Stomach (tissue), 4 donors: ENCODE measurements around the gene AP3D1.
"Not testable (repeated sequence)": the region's sequence is repeated elsewhere in the genome, so short reads cannot be mapped to it uniquely, and the experiment has no call there.

Experiments used
- CTCF ChIP-seq, 7 experiments: fragments of 450-650 bp in 4 of 7; fragments of 200-600 bp in 3 of 7; sonication (generic) in 3 of 7; IDR thresholded peaks; one replicate each; pipeline ENCODE4 v1.5.1; 2016 to 2019; ENCODE audit warnings: antibody characterized with exemption in 7 of 7, control low read depth in 2 of 7, mild to moderate bottlenecking in 1 of 7
- EP300 ChIP-seq: sonication (generic); formaldehyde crosslinking; IDR thresholded peaks from one replicate; pipeline ENCODE4 v1.6.1; 2017; ENCODE audit warnings: antibody characterized with exemption
- POLR2A ChIP-seq, 4 donors: fragments of 450-650 bp; IDR thresholded peaks; one replicate each; pipeline ENCODE4 v1.6.1; 2016; ENCODE audit warnings: antibody characterized with exemption in 4 of 4, control low read depth in 2 of 4, mild to moderate bottlenecking in 1 of 4, moderate library complexity in 1 of 4
- POLR2AphosphoS5 ChIP-seq, 3 donors: sonication (generic); formaldehyde crosslinking; IDR thresholded peaks; one replicate each; pipeline ENCODE4 v1.6.1; 2016; ENCODE audit warnings: antibody characterized with exemption in 3 of 3

DNA sequence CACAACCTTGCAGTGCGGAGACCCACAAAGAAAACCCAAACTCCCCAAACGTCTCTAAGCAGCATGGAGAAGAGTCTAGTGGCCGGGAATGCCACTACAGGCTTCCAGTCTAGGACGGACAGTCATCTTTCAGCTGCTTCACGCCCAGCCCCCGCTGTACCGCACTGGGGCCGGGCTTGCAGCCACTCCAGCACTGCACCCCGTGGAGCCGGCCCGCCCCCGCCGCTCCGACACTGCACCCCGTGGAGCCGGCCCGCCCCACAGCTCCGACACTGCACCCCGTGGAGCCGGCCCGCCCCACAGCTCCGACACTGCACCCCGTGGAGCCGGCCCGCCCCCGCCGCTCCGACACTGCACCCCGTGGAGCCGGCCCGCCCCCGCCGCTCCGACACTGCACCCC lies 23.1 kb downstream of the AP3D1 start:
- TF ChIP-seq CTCF (IDR thresholded peaks at IDR 0.05); POLR2A (IDR thresholded peaks at IDR 0.05); POLR2AphosphoS5 (IDR thresholded peaks at IDR 0.05); EP300: not testable (repeated sequence)
